Measurements from ENCODE around the gene RBMY1A1.
A peak's percentile ranks its signal among the peaks of the same experiment; 100 is the strongest.
"Not testable (repeated sequence)": the region's sequence is repeated elsewhere in the genome, so short reads cannot be mapped to it uniquely, and the experiment has no call there.

RBMY1A1 gene

DNA sequence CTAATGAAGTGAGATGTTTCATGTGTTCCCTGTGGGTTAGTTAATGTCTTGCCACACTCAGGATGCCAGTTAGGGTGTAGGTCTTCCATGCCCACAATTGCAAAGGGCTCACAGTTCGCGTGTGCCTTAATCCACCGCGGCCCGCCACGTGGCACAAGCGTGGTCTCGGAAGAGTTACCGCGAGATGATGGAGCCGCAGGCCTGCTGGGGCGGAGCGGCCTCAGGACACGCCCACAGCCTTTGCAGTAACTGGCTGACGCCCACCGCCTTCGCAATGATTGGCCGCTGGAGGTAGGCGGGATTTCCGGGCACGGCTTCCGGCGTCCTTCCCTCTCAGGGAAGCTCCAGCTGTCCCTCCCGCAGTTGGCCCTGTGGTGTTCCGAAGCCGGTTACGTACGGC, at the start of gene RBMY1A1:
Gene RBMY1A1, plus strand, starts transcription at position 301 of the 400 bp plus-strand sequence. CDS start 2,013 bp downstream, outside the sequence.
- not testable (repeated sequence) for DNase-seq (ENCODE audit: low spot score); FAIRE-seq

- FAIRE-seq; DNase-seq (ENCODE audit: low spot score): not testable (repeated sequence)
Observed at GRCh38 chrY:21511038-21511437, 23.6 kb upstream of the RBMY1A1 start, which contains the start of gene RBMY1B. Gene RBMY1B, plus strand, starts transcription at chrY:21511338. Its CDS starts 2,013 bp downstream, at chrY:21513351.

- peak; percentile 33 for FAIRE-seq
- not testable (repeated sequence) for DNase-seq (ENCODE audit: low spot score)
Observed at GRCh38 chrY:21559316-21559984, 24.8 kb downstream of the RBMY1A1 start.

- FAIRE-seq (no peak), DNase-seq (ENCODE audit: low spot score) (no peak)
Observed at GRCh38 chrY:21585449-21585848, 50.8 kb downstream of the RBMY1A1 start.

DNA sequence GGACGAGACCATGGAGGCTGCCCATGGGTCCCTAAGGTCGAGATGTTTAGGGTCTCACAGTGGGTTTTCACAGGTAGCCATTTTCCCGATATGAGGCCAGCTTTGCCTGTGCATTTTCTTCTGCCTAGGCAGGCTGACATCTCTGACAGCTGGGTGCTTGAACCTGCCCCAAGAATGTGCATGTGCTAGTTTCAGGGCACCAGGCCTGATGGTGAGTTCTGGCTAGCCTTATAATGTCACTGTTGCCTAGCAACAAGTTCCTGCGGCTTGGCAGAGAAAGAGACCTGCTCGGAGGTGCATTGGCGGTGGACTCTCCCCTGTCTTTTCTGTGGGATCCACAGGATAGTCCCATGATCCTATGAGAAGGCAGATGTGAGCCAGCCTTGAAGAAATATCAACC, 51.8 kb downstream of the RBMY1A1 start:
- not testable (repeated sequence) for DNase-seq (ENCODE audit: low spot score); FAIRE-seq

- DNase-seq (ENCODE audit: low spot score) (peak; percentile 34), FAIRE-seq (peak; percentile 86)
Observed at GRCh38 chrY:21592059-21592458, 57.4 kb downstream of the RBMY1A1 start.

DNA sequence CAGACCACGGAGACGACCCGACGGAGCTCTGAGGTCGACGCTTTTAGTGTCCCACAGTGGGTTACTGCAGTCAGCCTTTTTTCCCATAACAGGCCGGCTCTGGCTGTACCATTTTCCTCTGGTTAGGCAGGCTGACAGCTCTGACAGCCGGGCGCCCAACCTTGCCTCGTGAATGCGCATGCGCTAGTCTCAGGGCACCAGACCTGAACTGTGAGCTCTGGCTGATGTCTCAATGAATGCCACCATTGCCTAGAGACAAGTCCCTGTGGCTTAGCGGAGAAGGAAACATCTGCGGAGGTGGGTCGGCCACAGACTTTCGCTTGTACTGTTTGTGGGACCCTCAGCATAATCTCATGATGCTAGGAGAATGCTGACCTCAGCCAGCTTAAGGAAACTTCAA, 61.6 kb downstream of the RBMY1A1 start:
- not testable (repeated sequence) for DNase-seq (ENCODE audit: low spot score); FAIRE-seq
